HL-60 (cell line): ENCODE data around the gene ATP5PO.

ENCODE experiments used
- DNase-seq, 2 experiments: peaks; one replicate each; pipeline ENCODE4 v3.0.0-alpha.2; 2010 to 2020; ENCODE audit warnings: low read depth in 1 of 2, low spot score in 1 of 2
- H3K27ac ChIP-seq: fragments of 250-450 bp; sonication (Bioruptor Pico); replicated peaks from 2 replicates; pipeline ENCODE4 v1.5.1; 2020; ENCODE audit warnings: mild to moderate bottlenecking, moderate library complexity
- H3K27me3 ChIP-seq: fragments of 250-450 bp; sonication (Bioruptor Pico); 2 replicates; pipeline ENCODE4 v1.5.1; 2021; ENCODE audit warnings: mild to moderate bottlenecking, moderate library complexity; ENCODE audit not compliant: insufficient read depth, poor library complexity, severe bottlenecking
- H3K4me3 ChIP-seq: replicated peaks from 2 replicates; pipeline ENCODE4 v1.5.1; 2011; ENCODE audit warnings: mild to moderate bottlenecking, control low read depth, low read length; ENCODE audit not compliant: insufficient read depth
- GABPA ChIP-seq: IDR thresholded peaks from 2 replicates; pipeline ENCODE4 v1.6.1; 2012; ENCODE audit warnings: low read depth
- POLR2AphosphoS5 ChIP-seq: IDR thresholded peaks from 2 replicates; pipeline ENCODE4 v1.6.1; 2012; ENCODE audit warnings: low read depth
- SPI1 ChIP-seq: IDR thresholded peaks from 2 replicates; pipeline ENCODE4 v1.6.1; 2012; ENCODE audit warnings: low read depth, mild to moderate bottlenecking, borderline replicate concordance
- TF ChIP-seq, protein P1 (sequence below): IDR thresholded peaks from 2 replicates; pipeline ENCODE4 v1.6.1; 2012; ENCODE audit warnings: low read depth; ENCODE audit not compliant: insufficient replicate concordance
- TF ChIP-seq, protein P2 (sequence below): IDR thresholded peaks from one replicate; pipeline ENCODE4 v1.5.1; 2011; ENCODE audit warnings: low read length, control low read depth, inconsistent platforms; ENCODE audit not compliant: insufficient read depth

Gene ATP5PO

DNA sequence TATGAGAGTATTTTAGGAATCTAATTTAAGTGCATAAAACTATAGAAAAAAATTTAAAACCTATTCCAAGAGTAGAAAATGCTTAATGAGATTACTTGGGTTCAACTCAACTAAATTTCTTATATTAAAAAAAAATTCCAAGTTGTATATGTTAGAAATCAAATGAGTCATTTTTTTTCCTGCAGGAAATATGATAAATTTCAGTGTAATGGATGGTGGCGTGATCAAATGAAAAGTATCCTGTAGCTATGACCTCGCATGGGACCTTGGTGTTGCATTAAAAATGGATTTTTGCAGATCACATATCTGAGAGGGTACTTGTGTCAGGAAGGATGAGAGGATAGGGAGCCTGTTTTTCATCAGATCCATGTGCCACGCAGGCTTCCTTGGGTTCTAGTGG lies 17.9 kb downstream of the ATP5PO start:
- Histone ChIP-seq H3K4me3 (no peak overlapping the region), H3K27me3 (no peaks in the 10 kb centered on the region), H3K27ac (no peak overlapping the region)
- DNase-seq: no peak
- no peak for TF ChIP-seq SPI1

- no peak overlapping the region for H3K4me3 ChIP-seq
- no peaks in the 10 kb centered on the region for H3K27me3 ChIP-seq
- no peak for DNase-seq
- no peak for TF ChIP-seq POLR2AphosphoS5
- no peak for TF ChIP-seq SPI1
- TF ChIP-seq, protein P1, sequence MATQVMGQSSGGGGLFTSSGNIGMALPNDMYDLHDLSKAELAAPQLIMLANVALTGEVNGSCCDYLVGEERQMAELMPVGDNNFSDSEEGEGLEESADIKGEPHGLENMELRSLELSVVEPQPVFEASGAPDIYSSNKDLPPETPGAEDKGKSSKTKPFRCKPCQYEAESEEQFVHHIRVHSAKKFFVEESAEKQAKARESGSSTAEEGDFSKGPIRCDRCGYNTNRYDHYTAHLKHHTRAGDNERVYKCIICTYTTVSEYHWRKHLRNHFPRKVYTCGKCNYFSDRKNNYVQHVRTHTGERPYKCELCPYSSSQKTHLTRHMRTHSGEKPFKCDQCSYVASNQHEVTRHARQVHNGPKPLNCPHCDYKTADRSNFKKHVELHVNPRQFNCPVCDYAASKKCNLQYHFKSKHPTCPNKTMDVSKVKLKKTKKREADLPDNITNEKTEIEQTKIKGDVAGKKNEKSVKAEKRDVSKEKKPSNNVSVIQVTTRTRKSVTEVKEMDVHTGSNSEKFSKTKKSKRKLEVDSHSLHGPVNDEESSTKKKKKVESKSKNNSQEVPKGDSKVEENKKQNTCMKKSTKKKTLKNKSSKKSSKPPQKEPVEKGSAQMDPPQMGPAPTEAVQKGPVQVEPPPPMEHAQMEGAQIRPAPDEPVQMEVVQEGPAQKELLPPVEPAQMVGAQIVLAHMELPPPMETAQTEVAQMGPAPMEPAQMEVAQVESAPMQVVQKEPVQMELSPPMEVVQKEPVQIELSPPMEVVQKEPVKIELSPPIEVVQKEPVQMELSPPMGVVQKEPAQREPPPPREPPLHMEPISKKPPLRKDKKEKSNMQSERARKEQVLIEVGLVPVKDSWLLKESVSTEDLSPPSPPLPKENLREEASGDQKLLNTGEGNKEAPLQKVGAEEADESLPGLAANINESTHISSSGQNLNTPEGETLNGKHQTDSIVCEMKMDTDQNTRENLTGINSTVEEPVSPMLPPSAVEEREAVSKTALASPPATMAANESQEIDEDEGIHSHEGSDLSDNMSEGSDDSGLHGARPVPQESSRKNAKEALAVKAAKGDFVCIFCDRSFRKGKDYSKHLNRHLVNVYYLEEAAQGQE: no peak
- no peak for TF ChIP-seq GABPA
- TF ChIP-seq, protein P2, sequence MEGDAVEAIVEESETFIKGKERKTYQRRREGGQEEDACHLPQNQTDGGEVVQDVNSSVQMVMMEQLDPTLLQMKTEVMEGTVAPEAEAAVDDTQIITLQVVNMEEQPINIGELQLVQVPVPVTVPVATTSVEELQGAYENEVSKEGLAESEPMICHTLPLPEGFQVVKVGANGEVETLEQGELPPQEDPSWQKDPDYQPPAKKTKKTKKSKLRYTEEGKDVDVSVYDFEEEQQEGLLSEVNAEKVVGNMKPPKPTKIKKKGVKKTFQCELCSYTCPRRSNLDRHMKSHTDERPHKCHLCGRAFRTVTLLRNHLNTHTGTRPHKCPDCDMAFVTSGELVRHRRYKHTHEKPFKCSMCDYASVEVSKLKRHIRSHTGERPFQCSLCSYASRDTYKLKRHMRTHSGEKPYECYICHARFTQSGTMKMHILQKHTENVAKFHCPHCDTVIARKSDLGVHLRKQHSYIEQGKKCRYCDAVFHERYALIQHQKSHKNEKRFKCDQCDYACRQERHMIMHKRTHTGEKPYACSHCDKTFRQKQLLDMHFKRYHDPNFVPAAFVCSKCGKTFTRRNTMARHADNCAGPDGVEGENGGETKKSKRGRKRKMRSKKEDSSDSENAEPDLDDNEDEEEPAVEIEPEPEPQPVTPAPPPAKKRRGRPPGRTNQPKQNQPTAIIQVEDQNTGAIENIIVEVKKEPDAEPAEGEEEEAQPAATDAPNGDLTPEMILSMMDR: no peak
- no peak overlapping the region for H3K27ac ChIP-seq
Measured at GRCh38 chr21:33897098-33897497, 18.5 kb downstream of the ATP5PO start.

DNA sequence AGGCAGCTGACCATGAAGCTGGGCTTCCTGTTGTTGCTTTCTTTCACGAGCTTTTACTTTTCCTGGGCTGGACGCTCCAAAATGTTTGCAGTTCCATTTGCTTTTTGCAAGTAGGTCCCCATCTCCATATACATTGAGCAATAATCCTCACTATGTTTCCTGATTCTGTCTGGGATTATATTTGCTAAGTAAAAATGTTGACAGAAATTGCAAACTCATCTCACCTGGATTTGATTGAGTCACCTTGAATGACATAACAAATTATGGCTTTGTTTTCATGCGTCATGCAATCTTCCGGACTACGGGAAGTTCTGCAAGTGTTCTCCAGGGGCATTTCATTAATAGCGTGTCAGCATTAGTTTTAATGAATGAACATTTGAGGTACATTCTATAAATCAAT lies 18.9 kb downstream of the ATP5PO start:
- Histone ChIP-seq H3K27me3 (no peaks in the 10 kb centered on the region), H3K4me3 (no peak overlapping the region), H3K27ac (no peak overlapping the region)
- no peak for DNase-seq
- TF ChIP-seq SPI1: no peak

- no peak overlapping the region for H3K4me3 ChIP-seq
- no peak for DNase-seq
Measured at GRCh38 chr21:33895356-33895755, 20.2 kb downstream of the ATP5PO start.

More at GRCh38 chr21:33895356-33895755, 20.2 kb downstream of the ATP5PO start:
- Histone ChIP-seq H3K27ac (no peak overlapping the region), H3K27me3 (no peaks in the 10 kb centered on the region)
- TF ChIP-seq, protein P1: no peak
- TF ChIP-seq GABPA (no peak), POLR2AphosphoS5 (no peak), SPI1 (no peak)
- TF ChIP-seq, protein P2: no peak
